Endothelial cell of umbilical vein (primary cell): Measurements from ENCODE around the gene RAB11FIP2. TPM values are rescaled to one million over a fixed set of nuclear protein-coding genes. Genes with fewer than 3 reads are reported as not detected.

Experiments used
- BruUV-seq: library from RNA; stranded (reverse); fragments of 400-500 nt; replicated peaks from 2 replicates; lab custom pipeline; 2021; lab: Mats Ljungman, UMichigan
- CTCF ChIA-PET: fragments of 300-600, 350-600 bp; sonication (Branson Sonifier 250); formaldehyde crosslinking; loops from one replicate; lab custom pipeline; 2021; ENCODE audit warnings: antibody characterized with exemption, inconsistent platforms; lab: Charles Lee
- POLR2A ChIA-PET: fragments of 300-600, 350-600 bp; sonication (Branson Sonifier 250); formaldehyde crosslinking; loops from one replicate; lab custom pipeline; 2021; ENCODE audit warnings: antibody characterized with exemption, inconsistent platforms; lab: Charles Lee
- DNase-seq: peaks from one replicate; pipeline ENCODE4 v3.0.0-alpha.2; 2011; ENCODE audit warnings: low read depth, low spot score
- FAIRE-seq: peaks from 2 replicates; lab custom pipeline; 2011; peaks lifted over from hg19 to GRCh38; lab: Jason Lieb, UNC
- H2AFZ ChIP-seq: 2 replicates; pipeline ENCODE4 v1.6.0; 2012; ENCODE audit warnings: low read depth, low read length, control low read depth, inconsistent platforms
- H3K27ac ChIP-seq: 2 replicates; pipeline ENCODE4 v1.5.1; 2011; ENCODE audit warnings: low read depth, mild to moderate bottlenecking, control low read depth, low read length, moderate library complexity; ENCODE audit not compliant: insufficient read depth
- H3K27me3 ChIP-seq, 2 experiments: 2 replicates each; pipeline versions ENCODE4 v1.6.0 to v1.6.1; 2011; ENCODE audit warnings: low read length in 2 of 2, mixed read lengths in 1 of 2; ENCODE audit not compliant: control insufficient read depth in 2 of 2, insufficient read depth in 2 of 2
- H3K36me3 ChIP-seq, 2 experiments: 2 replicates in 1 of 2; 3 replicates in 1 of 2; pipeline ENCODE4 v1.5.1; 2011; ENCODE audit warnings: low read length in 2 of 2, mild to moderate bottlenecking in 1 of 2, moderate library complexity in 1 of 2; ENCODE audit not compliant: control insufficient read depth in 2 of 2, insufficient read depth in 2 of 2; ENCODE audit errors: extremely low read depth in 1 of 2
- H3K4me1 ChIP-seq: 3 replicates; pipeline ENCODE4 v1.5.1; 2011; ENCODE audit warnings: mild to moderate bottlenecking, low read length; ENCODE audit not compliant: control insufficient read depth, insufficient read depth; ENCODE audit errors: extremely low read depth
- H3K4me2 ChIP-seq: 2 replicates; pipeline ENCODE4 v1.6.1; 2011; ENCODE audit warnings: low read length, control low read depth, mixed read lengths; ENCODE audit not compliant: insufficient read depth
- H3K4me3 ChIP-seq, 3 experiments: fragments of 200-600 bp in 1 of 3; sonication (generic), shearing (Covaris generic) in 1 of 3; replicated peaks in 1 of 3; 2 replicates each; pipeline ENCODE4 v1.5.1; 2011 to 2016; ENCODE audit warnings: control low read depth in 3 of 3, low read length in 3 of 3, mild to moderate bottlenecking in 2 of 3, inconsistent platforms in 1 of 3, low read depth in 1 of 3, moderate library complexity in 1 of 3; ENCODE audit not compliant: insufficient read depth in 1 of 3
- H3K79me2 ChIP-seq: 2 replicates; pipeline ENCODE4 v1.6.0; 2012; ENCODE audit warnings: low read length, inconsistent platforms; ENCODE audit not compliant: control insufficient read depth, insufficient read depth
- H3K9ac ChIP-seq: replicated peaks from 2 replicates; pipeline ENCODE3; 2011; ENCODE audit warnings: low read length, control low read depth; ENCODE audit not compliant: insufficient read depth; ENCODE audit errors: extremely low read depth
- H3K9me1 ChIP-seq: replicated peaks from 3 replicates; pipeline ENCODE4 v1.6.0; 2011; ENCODE audit warnings: mild to moderate bottlenecking, low read length; ENCODE audit not compliant: control insufficient read depth, insufficient read depth; ENCODE audit errors: extremely low read depth
- H3K9me3 ChIP-seq: replicated peaks from 2 replicates; pipeline ENCODE4 v1.5.1; 2012; ENCODE audit warnings: low read length, inconsistent platforms; ENCODE audit not compliant: control insufficient read depth, insufficient read depth
- H4K20me1 ChIP-seq: replicated peaks from 2 replicates; pipeline ENCODE3; 2011; ENCODE audit warnings: mild to moderate bottlenecking, low read length; ENCODE audit not compliant: control insufficient read depth, insufficient read depth; ENCODE audit errors: extremely low read depth
- CTCF ChIP-seq, 2 donors: IDR thresholded peaks; 1 replicate in 1 of 2; 2 replicates in 1 of 2; pipeline ENCODE4 v1.5.1; 2011; ENCODE audit warnings: low read length in 2 of 2, mild to moderate bottlenecking in 2 of 2, moderate library complexity in 2 of 2, control low read depth in 1 of 2, inconsistent platforms in 1 of 2, low read depth in 1 of 2; ENCODE audit not compliant: insufficient read depth in 1 of 2; ENCODE audit errors: extremely low read depth in 1 of 2
- EZH2 ChIP-seq: IDR thresholded peaks from 2 replicates; pipeline ENCODE4 v1.6.1; 2012; ENCODE audit warnings: borderline replicate concordance, low read depth, mild to moderate bottlenecking, moderate library complexity, low read length, inconsistent platforms; ENCODE audit not compliant: severe bottlenecking
- FOS ChIP-seq: IDR thresholded peaks from 2 replicates; pipeline ENCODE4 v1.6.1; 2011; ENCODE audit warnings: mild to moderate bottlenecking, low read length, moderate library complexity, borderline replicate concordance; ENCODE audit not compliant: insufficient read depth
- GATA2 ChIP-seq: IDR thresholded peaks from 2 replicates; pipeline ENCODE4 v1.7.0; 2011; ENCODE audit warnings: low read depth, mild to moderate bottlenecking, moderate library complexity, mixed read lengths, low read length; ENCODE audit not compliant: insufficient read length, insufficient read depth
- JUN ChIP-seq: IDR thresholded peaks from 2 replicates; pipeline ENCODE4 v1.6.1; 2011; ENCODE audit warnings: borderline replicate concordance, low read depth; ENCODE audit not compliant: insufficient read length, insufficient read depth
- MAX ChIP-seq: IDR thresholded peaks from 2 replicates; pipeline ENCODE4 v1.6.1; 2011; ENCODE audit not compliant: insufficient read depth, insufficient read length
- MYC ChIP-seq: IDR thresholded peaks from one replicate; pipeline ENCODE4 v1.6.1; 2011; ENCODE audit warnings: mild to moderate bottlenecking, low read depth, low read length
- POLR2A ChIP-seq: IDR thresholded peaks from 2 replicates; pipeline ENCODE4 v1.6.1; 2012; ENCODE audit warnings: low read depth, mild to moderate bottlenecking, control low read depth, low read length
- POLR2AphosphoS5 ChIP-seq: IDR thresholded peaks from 2 replicates; pipeline ENCODE4 v1.6.1; 2012; ENCODE audit warnings: low read depth, mild to moderate bottlenecking, control low read depth, low read length, moderate library complexity; ENCODE audit not compliant: insufficient read depth
- dilution Hi-C: fragments of 300-500 bp; cut with MboI; formaldehyde crosslinking; loops from one replicate; pipeline ENCODE4 v1.15.0; 2019; ENCODE audit warnings: low sequenced_read_pairs; ENCODE audit not compliant: extremely low pct_ligation_motif_present
- intact Hi-C: fragments of 100-400 bp; cut with micrococcal nuclease; formaldehyde crosslinking; loops from one replicate; pipeline ENCODE4 v1.10.0; 2022
- polyA plus RNA-seq, 4 experiments: library from polyadenylated mRNA; depleted of rRNA in 3 of 4; stranded (reverse) in 3 of 4; unstranded in 1 of 4; fragments of >200 nt; gene quantifications; 2 replicates each; pipeline versions ENCODE4 v1.2.1 to v1.2.3, GENCODE V29; 2011 to 2012; ENCODE audit warnings: missing spikeins in 1 of 4
- total RNA-seq: library from RNA; stranded (reverse); gene quantifications from 2 replicates; pipeline ENCODE4 v1.2.3, GENCODE V29; 2021

The RAB11FIP2 gene
- total and polyA plus RNA-seq, 2 donors (not counting 3 experiments of a cell fraction or from before 2014, with no cell fraction given), result 1.9 to 8.6 TPM

DNA sequence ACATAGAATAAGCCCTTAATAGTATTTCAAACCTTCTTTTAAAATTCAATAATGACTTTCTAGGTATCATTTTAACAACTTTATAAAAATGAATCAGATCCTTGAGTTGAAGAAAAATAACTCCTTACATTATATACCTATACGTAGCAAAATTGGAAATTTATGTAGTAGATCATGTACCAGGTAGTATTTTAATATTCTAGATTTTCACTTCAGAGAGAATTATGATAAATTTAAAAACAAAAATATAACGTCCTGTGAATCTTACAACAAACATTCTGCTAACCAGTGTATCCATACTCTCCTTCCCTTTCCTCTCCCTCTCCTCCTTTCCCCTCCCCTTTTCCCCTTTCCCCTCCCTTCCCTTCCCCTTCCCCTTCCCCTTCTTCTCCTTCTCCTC is 6.1 kb upstream of the RAB11FIP2 start:
- dilution Hi-C loops, result no loop called here
- CTCF ChIA-PET, result interaction anchor here (1.0 to 2.8 kb wide), 2 partner anchors 11 kb away, joined by 3 to 9 read pairs; no protein-coding TSS in a partner anchor

More for the DNA sequence above, 6.1 kb upstream of the RAB11FIP2 start:
- intact Hi-C loops, result no loop called here
- Histone ChIP-seq H3K79me2 (no peaks in the 10 kb centered on the region), H3K9me3 (no peaks in the 10 kb centered on the region), H3K27me3 (no peaks in the 10 kb centered on the region), H3K4me1 (no peaks in the 10 kb centered on the region), H3K4me2 (no peak overlapping the region), H3K27ac (no peak overlapping the region), H3K4me3 (no peak overlapping the region), H3K36me3 (no peaks in the 10 kb centered on the region), H2AFZ (no peak overlapping the region), H3K9ac (no peak overlapping the region), H4K20me1 (no peaks in the 10 kb centered on the region), H3K9me1 (no peaks in the 10 kb centered on the region)
- DNase-seq, result no peak
- FAIRE-seq, result no peak
- no TSS peak for BruUV-seq
- POLR2A ChIA-PET, result no interaction called here
- TF ChIP-seq POLR2A (no peak), MYC (no peak), CTCF (IDR thresholded peaks at IDR 0.05; ENCODE audit: extremely low read depth in 1 of 2, insufficient read depth in 1 of 2, low read depth in 1 of 2, low read length in 2 of 2) (no peak), FOS (no peak), MAX (no peak), JUN (no peak), EZH2 (no peak), GATA2 (no peak), POLR2AphosphoS5 (no peak)
